H4 (cell line): ENCODE results near the gene CACHD1. TPM values are rescaled to one million over a fixed set of nuclear protein-coding genes. Genes with fewer than 3 reads are reported as not detected.
A peak's percentile ranks its signal among the peaks of the same experiment; 100 is the strongest.
"Not testable (repeated sequence)": the region's sequence is repeated elsewhere in the genome, so short reads cannot be mapped to it uniquely, and the experiment has no call there.

ENCODE experiments used
- DNase-seq: peaks from one replicate; pipeline ENCODE4 v3.0.0-alpha.2; 2015; ENCODE audit warnings: low spot score
- total RNA-seq: library from RNA; depleted of rRNA; stranded (reverse); fragments of >200 nt; shearing (Covaris generic); gene quantifications from 2 replicates; pipeline ENCODE4 v1.2.3, GENCODE V29; 2014

CACHD1 gene
- total RNA-seq, 1 experiment from 2014 or later = 9.1 TPM

DNA sequence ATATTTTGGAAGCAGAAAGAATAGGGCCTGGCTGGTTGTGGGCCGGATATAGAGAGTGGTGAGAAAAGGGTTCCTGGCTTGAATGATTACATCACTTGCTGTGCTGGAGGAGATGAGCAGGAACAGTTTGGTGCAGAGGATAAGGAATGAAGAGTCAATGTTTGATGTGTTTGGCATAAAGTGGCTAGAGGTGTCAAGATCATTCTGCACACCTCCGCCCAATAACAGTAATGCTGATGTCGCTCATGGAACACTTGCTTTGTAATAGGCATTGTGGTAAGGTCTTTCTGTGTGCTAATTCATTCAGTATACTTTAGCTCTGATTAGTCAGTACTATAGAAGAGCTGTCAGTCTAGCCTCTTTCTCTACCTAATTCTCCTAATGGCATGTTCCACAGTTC, 226.9 kb downstream of the CACHD1 start:
- no peak for DNase-seq

DNA sequence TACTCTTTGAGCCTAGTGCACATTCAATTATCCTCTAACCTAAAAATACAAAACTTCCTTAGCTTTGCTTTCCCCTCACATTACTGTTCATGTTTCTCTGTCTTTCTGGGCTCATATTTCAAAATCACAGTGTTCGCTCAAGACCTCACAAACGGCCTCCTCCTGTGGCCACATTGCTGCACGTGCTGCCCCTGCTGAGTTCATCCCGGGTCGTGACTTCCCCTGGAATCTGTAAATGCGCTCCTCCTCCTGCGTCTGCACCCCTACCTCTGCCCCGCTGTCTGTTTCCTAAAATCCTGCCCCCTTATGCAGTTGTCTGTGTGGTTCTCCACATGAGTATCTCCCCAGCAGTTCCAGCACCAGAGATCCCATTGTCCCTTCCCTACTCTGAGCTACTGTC, 229.4 kb downstream of the CACHD1 start:
- DNase-seq = no peak

DNA sequence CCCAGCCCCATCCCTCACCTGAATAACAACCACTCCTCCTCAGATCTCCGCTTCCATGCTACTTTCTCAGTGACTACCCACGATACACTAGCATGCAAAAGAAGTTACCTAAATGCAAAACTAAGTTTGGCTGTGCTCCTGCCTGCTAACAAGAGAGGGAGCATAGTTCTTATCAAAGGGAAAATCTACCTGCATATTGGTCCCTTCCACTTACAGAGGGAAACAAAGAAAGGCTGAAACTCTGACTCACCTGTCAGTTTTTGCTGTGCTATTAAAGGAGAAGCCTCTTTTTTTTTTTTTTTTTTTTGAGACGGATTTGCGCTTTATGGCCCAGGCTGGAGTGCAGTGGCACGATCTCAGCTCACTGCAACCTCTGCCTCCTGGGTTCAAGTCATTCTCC, 231.1 kb downstream of the CACHD1 start:
- no peak for DNase-seq

DNA sequence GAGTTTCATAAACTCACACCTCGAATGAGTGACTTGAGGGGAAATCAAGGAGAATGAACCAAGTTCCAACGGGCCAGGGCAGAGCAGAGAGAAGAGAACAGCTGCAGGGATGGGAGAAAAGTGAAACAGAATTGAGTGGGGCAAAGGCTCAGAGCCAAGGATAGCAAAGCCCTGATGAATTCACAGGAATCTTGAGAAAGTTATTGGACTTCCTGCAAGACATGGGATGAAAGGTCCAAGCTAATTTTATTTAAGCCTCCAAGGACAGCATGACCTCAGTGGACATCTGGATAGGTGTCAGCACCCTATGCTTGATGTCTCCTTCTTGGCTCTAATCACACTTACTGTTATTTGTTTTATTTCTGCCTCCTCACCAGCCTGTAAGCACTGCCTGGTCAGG, 232.0 kb downstream of the CACHD1 start:
- DNase-seq = no peak

DNA sequence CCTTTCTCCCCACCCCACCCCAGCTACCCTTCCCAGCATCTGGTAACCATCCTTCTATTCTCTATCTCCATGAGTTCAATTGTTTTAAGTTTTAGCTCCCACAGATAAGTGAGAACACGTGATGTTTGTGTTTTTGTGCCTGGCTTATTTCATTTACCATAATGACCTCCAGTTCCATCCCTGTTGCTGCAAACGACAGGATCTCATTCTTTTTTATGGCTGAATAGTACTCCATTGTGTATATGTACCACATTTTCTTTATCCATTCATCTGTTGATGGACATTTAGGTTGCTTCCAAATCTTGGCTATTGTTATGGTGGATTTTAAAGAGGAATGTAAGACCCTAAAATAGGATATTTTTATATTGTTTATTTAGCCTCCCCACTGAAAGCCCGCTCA, 232.7 kb downstream of the CACHD1 start:
- DNase-seq = not testable (repeated sequence)

DNA sequence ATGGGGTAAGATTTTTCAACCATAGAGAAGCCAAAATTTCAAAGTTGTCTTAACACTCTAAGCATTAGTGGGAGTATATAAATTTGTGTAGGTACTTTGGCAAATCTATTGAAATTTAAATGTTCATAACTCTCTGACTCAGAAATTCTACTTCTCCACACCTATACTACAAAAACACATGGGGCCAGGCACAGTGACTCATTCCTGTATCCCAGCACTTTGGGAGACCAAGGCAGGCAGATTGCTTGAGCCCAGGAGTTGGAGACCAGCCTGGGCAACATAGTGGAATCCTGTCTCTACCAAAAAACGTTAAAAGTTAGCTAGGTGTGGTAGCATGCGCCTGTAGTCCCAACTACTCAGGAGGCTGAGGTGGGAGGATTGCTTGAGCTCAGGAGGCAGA, 233.7 kb downstream of the CACHD1 start:
- no peak for DNase-seq

DNA sequence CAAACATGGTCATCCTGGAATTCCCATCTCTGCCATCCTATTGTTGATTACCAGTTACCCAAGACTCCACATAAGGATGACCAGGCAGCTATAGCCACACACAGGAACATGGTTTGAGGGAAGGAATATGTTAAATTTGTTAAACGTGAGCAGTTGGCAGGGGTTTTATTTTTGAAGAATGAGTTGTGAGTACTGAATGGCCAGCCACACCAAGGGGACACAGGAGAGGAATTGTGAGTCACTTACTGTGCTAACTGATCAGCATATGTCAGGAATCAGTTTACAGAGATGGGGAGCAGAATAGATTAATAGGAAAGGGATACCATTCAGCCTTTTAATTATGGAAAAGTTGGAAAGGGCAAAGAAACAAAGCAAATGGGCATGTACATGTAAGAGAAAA, 235.7 kb downstream of the CACHD1 start:
- no peak for DNase-seq

DNA sequence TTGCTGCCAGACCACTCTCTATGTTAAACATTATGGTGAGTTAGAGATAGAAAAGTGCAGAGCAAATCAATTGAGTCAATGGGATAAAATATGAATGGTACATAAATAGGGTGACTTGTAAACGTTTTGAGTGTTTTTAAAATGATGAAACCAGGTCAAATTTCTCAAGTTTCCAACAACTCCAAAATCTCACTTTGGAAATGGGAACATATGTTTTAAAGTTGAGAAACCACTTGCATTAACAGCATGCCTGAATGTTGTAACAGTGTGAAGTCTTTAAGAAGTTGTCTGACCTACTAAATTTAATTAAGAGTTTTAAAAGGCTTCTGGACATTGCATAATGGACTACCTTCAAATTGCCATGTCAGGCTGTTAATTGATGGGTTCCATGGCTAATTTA, 241.3 kb downstream of the CACHD1 start:
- no peak for DNase-seq

DNA sequence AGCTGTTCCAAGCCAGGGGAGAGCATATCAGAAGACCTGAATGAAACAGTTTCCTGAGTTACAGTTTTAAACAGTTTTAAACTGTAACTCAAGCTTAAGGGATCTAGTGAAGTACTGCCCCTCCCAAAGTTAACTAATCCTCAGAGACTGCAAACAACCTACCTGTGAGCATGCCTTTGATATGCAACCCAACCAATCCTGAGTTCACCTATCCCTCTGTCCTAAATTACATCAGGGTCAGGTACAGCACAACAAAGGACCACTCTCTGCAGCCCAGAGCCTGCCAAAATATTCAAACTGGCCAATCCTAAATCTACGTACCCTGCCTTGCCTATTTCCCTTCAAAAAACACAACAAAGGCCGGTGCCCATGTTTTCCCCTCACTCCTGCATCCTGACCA, 242.1 kb downstream of the CACHD1 start:
- DNase-seq = no peak

DNA sequence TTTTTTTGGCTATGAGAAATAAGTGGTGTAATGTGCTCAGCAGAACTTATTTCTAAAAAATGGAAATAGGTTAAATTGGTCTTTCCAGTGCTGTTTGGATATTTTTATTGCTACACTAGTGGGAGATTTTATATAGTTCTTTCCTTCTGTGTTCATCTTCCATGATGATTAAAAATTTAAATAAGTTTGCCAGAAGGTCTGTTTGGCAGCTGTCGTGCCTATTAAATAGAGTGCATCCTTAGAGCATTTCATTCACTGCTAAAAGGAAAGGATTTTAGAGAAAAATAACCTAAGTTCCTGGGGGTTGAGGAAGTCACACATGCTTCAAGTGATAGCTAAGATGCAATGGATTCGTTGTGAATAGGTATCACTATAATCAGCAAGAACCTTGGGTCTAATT, 245.3 kb downstream of the CACHD1 start:
- DNase-seq = no peak

DNA sequence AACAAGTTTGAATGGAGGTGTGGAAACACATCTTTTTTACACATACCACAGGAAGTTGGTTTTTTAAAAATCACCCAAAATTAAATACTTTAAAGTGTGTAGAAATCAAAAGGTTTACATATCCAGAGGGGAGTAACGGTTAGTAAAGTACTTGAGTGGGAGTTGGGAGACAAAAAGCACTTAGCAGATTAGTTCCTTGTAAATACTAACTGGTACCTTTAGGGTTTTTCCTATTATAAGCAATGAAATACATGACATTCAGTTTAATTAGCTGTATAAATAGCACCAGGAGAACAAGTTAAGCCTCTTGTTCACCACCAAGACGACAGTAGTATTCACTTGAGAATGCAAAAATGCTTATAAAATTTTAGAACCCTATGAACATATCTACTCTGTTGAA, 251.2 kb downstream of the CACHD1 start:
- DNase-seq = no peak

DNA sequence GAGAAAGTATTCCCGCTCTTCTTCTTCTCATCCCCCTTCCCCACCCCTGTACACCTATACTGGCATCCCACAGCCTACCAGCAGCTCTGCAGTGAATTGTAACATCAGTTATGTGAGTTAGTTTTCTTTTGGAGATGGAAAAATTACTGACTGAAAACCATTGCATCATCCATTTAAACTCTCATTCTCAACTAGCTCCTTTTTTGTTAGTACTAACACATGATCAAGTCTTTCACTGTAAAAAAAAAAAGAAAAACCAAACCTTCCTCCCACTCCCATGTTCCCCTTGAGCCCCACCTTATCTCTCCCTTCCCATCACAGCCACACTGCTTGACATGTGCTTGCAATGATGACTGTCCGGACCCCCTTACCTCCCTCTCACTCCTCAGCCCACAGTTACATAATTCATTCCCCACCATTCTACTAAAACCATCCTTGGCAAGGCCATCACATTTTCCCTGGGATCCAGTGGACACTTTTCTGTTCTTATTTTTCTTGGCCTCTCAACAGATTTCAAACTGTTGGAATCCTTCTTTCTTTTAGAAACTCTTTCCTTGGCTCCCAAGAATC, 251.7 kb downstream of the CACHD1 start:
- no peak for DNase-seq

DNA sequence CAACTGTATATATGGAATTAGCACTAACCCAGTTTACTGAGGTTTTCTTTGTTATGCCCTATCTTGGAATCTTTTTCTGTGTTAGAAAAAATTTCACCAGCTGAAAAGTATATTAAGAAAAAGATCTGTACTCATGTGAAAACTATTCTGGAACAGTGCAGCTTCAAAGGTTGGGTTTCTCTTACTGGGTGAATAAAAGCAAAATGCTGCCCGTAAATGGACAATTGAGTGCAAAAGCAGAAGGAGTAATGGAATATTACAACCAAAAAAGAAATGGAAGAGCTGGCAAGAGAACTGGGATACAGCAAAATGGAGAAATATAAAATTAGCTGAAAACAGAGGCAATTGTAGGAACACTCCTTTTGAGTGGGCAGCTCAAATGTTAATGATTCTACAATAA, 257.9 kb downstream of the CACHD1 start:
- DNase-seq = no peak

DNA sequence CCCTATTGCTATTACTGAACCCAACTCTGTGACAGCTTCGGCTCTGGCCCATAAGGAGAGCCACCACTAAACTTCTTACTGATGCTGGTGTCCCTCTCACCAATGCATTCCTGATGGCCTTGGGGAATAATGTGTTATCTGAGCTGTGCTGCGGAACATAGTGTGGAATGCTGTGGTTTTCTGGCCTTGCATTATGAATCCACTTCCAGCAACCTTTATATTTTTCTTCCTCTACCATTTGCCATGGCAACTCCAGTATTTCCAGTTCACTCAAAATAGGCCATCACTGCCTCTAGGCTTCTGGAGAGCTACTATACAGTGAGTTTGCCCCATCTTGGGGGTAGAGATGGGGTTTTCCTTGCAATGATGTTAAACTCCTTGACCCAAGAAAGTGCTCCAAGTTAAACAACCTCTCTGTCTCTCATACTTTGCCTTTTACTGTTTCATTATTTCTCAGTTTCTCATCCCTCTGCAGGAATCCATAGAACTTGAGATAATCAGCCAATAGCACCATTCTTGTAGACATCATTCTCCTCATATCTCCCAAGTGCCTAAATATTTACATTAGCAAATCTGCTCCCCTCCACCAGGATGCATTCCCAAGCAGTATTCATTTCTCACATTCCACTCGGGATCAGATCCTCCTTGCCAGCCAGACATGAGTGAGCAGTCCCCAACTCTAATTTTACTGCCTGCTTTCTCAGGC, 263.8 kb downstream of the CACHD1 start:
- peak; percentile 41 for DNase-seq

DNA sequence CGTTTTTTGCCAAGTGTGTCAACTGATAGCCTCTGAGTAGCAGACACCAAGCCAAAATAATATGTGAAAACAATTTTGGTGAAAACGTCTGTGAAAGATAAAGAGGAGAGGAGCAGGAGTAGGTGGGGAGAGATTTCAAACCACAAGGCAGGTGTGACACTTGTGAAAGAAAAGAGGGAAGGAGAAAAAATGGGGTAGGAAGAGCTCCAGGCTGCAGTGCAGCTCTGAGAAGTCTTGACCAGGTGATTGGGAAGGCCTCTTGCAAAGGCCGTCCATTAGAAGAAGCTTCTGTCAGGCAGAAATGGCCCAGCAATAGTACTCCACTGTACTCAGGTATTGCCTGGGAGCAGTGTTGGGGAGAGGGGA, 264.3 kb downstream of the CACHD1 start:
- no peak for DNase-seq

DNA sequence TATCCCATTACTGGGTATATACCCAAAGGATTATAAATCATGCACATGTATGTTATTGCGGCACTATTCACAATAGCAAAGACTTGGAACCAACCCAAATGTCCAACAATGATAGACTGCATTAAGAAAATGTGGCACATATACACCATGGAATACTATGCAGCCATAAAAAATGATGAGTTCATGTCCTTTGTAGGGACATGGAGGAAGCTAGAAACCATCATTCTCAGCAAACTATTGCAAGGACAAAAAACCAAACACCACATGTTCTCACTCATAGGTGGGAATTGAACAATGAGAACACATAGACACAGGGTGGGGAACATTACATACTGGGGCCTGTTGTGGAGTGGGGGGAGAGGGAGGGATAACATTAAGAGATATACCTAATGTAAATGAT, 270.8 kb downstream of the CACHD1 start:
- DNase-seq = not testable (repeated sequence)
